Kidney epithelial cell (primary cell): ENCODE measurements around the gene S100A3. TPM values are rescaled to one million over a fixed set of nuclear protein-coding genes. Genes with fewer than 3 reads are reported as not detected.
"Not testable (repeated sequence)": the region's sequence is repeated elsewhere in the genome, so short reads cannot be mapped to it uniquely, and the experiment has no call there.

Source experiments
- DNase-seq: peaks from one replicate; pipeline ENCODE4 v3.0.0-alpha.2; 2010; ENCODE audit warnings: low read depth
- H3K27me3 ChIP-seq: 2 replicates; pipeline ENCODE4 v1.6.0; 2011; ENCODE audit warnings: low read length; ENCODE audit not compliant: control insufficient read depth, insufficient read depth
- H3K36me3 ChIP-seq: 2 replicates; pipeline ENCODE4 v1.5.1; 2011; ENCODE audit warnings: low read length; ENCODE audit not compliant: control insufficient read depth, insufficient read depth
- H3K4me3 ChIP-seq: 2 replicates; pipeline ENCODE4 v1.5.1; 2011; ENCODE audit warnings: low read depth, mild to moderate bottlenecking, control low read depth, low read length
- CTCF ChIP-seq: IDR thresholded peaks from 2 replicates; pipeline ENCODE4 v1.5.1; 2011; ENCODE audit warnings: mild to moderate bottlenecking, moderate library complexity, low read length, control low read depth, inconsistent platforms; ENCODE audit not compliant: insufficient read depth, poor library complexity, severe bottlenecking
- total RNA-seq: library from RNA; depleted of rRNA; stranded (reverse); fragments of >200 nt; gene quantifications from 2 replicates; pipeline ENCODE4 v1.2.3, GENCODE V29; 2015

S100A3 gene
- total RNA-seq, result 5.8 and 12.0 TPM in 2 replicates

GRCh38 chr1:153548722-153549688 is at the start of gene S100A3:
TSS of gene S100A3 (minus strand) at chr1:153549258. CDS start at chr1:153548485, 773 bp downstream.
- Histone ChIP-seq H3K36me3 (no peaks in the 10 kb centered on the region), H3K4me3 (no peak within 1 kb of the TSS), H3K27me3 (no peaks in the 10 kb centered on the region)
- peak; percentile 26 for TF ChIP-seq CTCF
- DNase-seq, result peak; percentile 82

- TF ChIP-seq CTCF, result no peak
- no peak overlapping the region for H3K4me3 ChIP-seq
- H3K27me3 ChIP-seq, result no peaks in the 10 kb centered on the region
- no peak for DNase-seq
- no peaks in the 10 kb centered on the region for H3K36me3 ChIP-seq
These were observed 49.5 kb upstream of the S100A3 start for GRCh38 chr1:153598309-153599172.

- no peak for DNase-seq
- Histone ChIP-seq H3K27me3 (no peaks in the 10 kb centered on the region), H3K36me3 (no peaks in the 10 kb centered on the region), H3K4me3 (no peak overlapping the region)
- TF ChIP-seq CTCF, result no peak
These were observed 48.1 kb upstream of the S100A3 start for GRCh38 chr1:153597206-153597605.

- no peaks in the 10 kb centered on the region for H3K36me3 ChIP-seq
- DNase-seq, result no peak
- H3K27me3 ChIP-seq, result no peaks in the 10 kb centered on the region
- TF ChIP-seq CTCF, result no peak
- H3K4me3 ChIP-seq, result no peak overlapping the region
These were observed 43.7 kb upstream of the S100A3 start for GRCh38 chr1:153592748-153593147.

- Histone ChIP-seq H3K27me3 (no peaks in the 10 kb centered on the region), H3K36me3 (no peaks in the 10 kb centered on the region), H3K4me3 (no peak overlapping the region)
- TF ChIP-seq CTCF, result no peak
- no peak for DNase-seq
These were observed 39.4 kb upstream of the S100A3 start for GRCh38 chr1:153588482-153588881.

GRCh38 chr1:153588033-153588432 is 39.0 kb upstream of the S100A3 start:
- not testable (repeated sequence) for H3K4me3 ChIP-seq, H3K36me3 ChIP-seq, H3K27me3 ChIP-seq, DNase-seq
